A172 (cell line): Measurements from ENCODE around the gene HCFC1R1. TPM values are rescaled to one million over a fixed set of nuclear protein-coding genes. Genes with fewer than 3 reads are reported as not detected.

ENCODE experiments used
- DNase-seq: peaks from one replicate; pipeline ENCODE4 v3.0.0-alpha.2; 2015; ENCODE audit warnings: low spot score
- total RNA-seq: library from RNA; depleted of rRNA; stranded (reverse); fragments of >200 nt; shearing (Covaris generic); gene quantifications from 2 replicates; pipeline ENCODE4 v1.2.3, GENCODE V29; 2014

The HCFC1R1 gene
- total RNA-seq, 1 experiment from 2014 or later, result 71.1 TPM

- DNase-seq, result peak; percentile 72
Observed at GRCh38 chr16:3020247-3020603, 3.5 kb downstream of the HCFC1R1 start, which contains the start of gene TNFRSF12A. Gene TNFRSF12A (plus strand): TSS chr16:3020368. CDS start chr16:3020398, 30 bp downstream.

GRCh38 chr16:3019594-3020246 is 4.0 kb downstream of the HCFC1R1 start:
- DNase-seq, result no peak

GRCh38 chr16:3017794-3018506 is 5.8 kb downstream of the HCFC1R1 start, which contains the start of gene CLDN6:
Gene CLDN6 (minus strand): TSS chr16:3018183. CDS start chr16:3016021, 2,162 bp downstream.
- DNase-seq, result no peak

GRCh38 chr16:3017344-3017743 is 6.4 kb downstream of the HCFC1R1 start:
- DNase-seq, result no peak

- no peak for DNase-seq
Observed at GRCh38 chr16:3015865-3016521, 7.7 kb downstream of the HCFC1R1 start.

GRCh38 chr16:3014971-3015370 is 8.8 kb downstream of the HCFC1R1 start:
- no peak for DNase-seq

- DNase-seq, result no peak
Observed at GRCh38 chr16:3013998-3014690, 9.6 kb downstream of the HCFC1R1 start.

GRCh38 chr16:3013491-3013951 is 10.2 kb downstream of the HCFC1R1 start:
- DNase-seq, result peak; percentile 55

- DNase-seq, result peak; percentile 67
Observed at GRCh38 chr16:3012828-3013420, 10.8 kb downstream of the HCFC1R1 start, which contains the start of gene CLDN9. Gene CLDN9 (plus strand): TSS chr16:3012923. CDS start chr16:3013363, 440 bp downstream.

- DNase-seq, result no peak
Observed at GRCh38 chr16:3012246-3012645, 11.5 kb downstream of the HCFC1R1 start.

- DNase-seq, result no peak
Observed at GRCh38 chr16:3010510-3010909, 13.2 kb downstream of the HCFC1R1 start.

- DNase-seq, result no peak
Observed at GRCh38 chr16:3009568-3010390, 14.0 kb downstream of the HCFC1R1 start.

- DNase-seq, result no peak
Observed at GRCh38 chr16:3008690-3009037, 15.1 kb downstream of the HCFC1R1 start.

GRCh38 chr16:3007957-3008689 is 15.6 kb downstream of the HCFC1R1 start:
- DNase-seq, result no peak

- no peak for DNase-seq
Observed at GRCh38 chr16:3007059-3007956, 16.4 kb downstream of the HCFC1R1 start.

- DNase-seq, result no peak
Observed at GRCh38 chr16:3004781-3005284, 18.9 kb downstream of the HCFC1R1 start.

- no peak for DNase-seq
Observed at GRCh38 chr16:3004319-3004718, 19.4 kb downstream of the HCFC1R1 start.

- peak; percentile 99 for DNase-seq
Observed at GRCh38 chr16:3003582-3004270, 20.0 kb downstream of the HCFC1R1 start.
